D721Med (cell line): ENCODE data around the gene TSSK2.

ENCODE experiments used
- DNase-seq: peaks from one replicate; pipeline ENCODE4 v3.0.0; 2011; ENCODE audit warnings: low spot score; ENCODE audit not compliant: insufficient read length
- FAIRE-seq: peaks from 2 replicates; lab custom pipeline; 2011; peaks lifted over from hg19 to GRCh38; lab: Jason Lieb, UNC
- TF ChIP-seq, protein P1 (sequence below): IDR thresholded peaks from 2 replicates; pipeline ENCODE4 v1.5.1; 2012; ENCODE audit warnings: mild to moderate bottlenecking, control low read depth; ENCODE audit not compliant: insufficient read depth; ENCODE audit errors: missing control alignments

The TSSK2 gene

DNA sequence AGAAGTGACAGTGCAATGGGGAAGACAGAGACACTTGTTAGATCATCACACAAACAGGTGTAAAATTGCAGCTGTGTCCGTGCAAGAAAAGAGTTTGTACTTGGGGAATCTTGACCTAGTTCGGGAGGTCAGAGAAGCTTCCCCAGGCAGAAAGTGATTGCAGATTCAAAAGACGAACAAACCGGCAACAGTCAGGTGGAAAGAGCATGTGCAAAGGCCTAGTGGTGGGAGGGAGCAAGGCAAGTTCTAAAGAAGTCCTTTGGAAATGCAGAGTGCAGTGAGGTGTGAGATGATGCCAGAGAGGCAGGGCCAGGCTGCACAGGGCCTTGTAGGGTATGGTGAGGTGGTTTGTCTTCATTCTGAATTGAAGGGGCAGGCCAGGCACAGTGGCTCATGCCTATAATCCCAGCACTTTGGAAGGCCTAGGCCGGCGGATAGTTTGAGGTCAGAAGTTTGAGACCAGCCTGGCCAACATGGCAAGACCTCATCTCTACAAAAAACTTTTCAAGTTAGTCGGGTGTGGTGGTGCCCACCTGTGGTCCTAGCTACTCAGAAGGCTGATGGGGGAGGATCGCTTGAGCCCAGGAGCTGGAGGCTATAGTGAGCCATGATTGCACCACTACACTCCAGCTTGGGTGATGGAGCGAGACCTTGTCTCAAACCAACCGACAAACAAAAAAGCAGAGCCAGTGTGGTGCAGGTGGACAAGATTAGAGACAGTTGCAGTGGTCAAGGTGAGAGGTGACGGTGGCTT lies 15.3 kb downstream of the TSSK2 start:
- FAIRE-seq (no peak), DNase-seq (no peak)
- TF ChIP-seq, protein P1, sequence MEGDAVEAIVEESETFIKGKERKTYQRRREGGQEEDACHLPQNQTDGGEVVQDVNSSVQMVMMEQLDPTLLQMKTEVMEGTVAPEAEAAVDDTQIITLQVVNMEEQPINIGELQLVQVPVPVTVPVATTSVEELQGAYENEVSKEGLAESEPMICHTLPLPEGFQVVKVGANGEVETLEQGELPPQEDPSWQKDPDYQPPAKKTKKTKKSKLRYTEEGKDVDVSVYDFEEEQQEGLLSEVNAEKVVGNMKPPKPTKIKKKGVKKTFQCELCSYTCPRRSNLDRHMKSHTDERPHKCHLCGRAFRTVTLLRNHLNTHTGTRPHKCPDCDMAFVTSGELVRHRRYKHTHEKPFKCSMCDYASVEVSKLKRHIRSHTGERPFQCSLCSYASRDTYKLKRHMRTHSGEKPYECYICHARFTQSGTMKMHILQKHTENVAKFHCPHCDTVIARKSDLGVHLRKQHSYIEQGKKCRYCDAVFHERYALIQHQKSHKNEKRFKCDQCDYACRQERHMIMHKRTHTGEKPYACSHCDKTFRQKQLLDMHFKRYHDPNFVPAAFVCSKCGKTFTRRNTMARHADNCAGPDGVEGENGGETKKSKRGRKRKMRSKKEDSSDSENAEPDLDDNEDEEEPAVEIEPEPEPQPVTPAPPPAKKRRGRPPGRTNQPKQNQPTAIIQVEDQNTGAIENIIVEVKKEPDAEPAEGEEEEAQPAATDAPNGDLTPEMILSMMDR: no peak

DNA sequence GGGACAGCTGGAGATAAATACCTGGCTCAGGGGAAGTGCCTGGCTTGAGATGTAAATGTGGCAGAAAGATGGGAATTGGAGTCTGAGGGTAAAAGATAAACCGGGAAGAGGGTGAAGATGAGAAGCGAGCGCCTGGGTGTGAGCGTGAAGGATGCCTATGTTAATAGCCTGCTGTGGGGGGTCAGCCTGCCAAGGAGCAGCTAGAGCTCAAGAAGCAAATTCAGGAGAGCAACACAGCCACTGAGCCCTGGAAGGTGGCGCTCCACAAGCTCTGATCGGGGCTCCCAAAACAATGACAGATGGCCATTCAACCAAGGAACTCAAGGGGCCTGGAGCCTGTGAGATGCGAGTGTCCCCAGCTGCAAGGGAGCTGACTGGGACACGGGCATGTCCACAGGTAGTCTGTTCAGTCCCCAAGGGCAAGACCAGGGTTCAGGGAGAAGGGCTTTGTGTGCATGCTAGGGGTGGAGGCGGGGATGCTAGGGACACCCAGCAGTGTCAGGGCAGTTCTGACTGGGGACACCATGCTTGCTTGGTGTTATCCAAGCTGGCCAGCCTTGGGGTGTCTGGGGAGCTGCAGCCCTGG lies 16.2 kb downstream of the TSSK2 start:
- DNase-seq (no peak), FAIRE-seq (no peak)

DNA sequence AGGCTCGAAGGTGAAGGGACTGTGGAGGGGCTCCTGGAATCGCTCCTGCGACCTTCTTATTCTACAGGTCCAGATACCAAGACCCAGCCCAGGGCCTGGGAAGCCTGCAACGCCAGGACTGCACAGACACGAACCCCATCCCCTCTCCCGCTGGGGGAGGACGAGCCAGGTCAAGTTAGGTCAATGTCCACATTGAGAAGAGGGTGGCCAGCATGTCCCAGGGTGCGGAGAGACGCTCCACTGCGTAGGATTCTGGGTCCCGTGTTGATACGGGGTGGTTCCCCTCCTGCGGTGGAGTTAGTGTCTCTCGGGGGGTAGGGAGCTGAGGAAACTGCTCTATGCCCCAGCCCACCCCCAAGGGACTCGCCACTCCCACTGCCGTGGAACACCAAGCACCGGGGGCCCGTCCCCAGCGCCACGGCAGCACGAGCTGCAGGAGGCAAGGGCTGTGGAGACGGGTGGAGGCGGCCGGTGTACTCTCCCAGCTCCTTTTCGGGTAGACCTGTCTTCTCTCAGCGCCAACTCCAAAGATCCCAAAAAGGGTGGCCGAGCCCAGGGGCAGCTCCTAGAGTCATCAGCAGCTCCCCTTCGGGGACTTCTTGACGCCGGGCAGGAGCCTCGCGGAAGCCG lies 17.4 kb downstream of the TSSK2 start:
- TF ChIP-seq, protein P1: no peak
- FAIRE-seq (no peak), DNase-seq (no peak)

More for the DNA sequence above, 16.2 kb downstream of the TSSK2 start:
- TF ChIP-seq, protein P1: no peak

DNA sequence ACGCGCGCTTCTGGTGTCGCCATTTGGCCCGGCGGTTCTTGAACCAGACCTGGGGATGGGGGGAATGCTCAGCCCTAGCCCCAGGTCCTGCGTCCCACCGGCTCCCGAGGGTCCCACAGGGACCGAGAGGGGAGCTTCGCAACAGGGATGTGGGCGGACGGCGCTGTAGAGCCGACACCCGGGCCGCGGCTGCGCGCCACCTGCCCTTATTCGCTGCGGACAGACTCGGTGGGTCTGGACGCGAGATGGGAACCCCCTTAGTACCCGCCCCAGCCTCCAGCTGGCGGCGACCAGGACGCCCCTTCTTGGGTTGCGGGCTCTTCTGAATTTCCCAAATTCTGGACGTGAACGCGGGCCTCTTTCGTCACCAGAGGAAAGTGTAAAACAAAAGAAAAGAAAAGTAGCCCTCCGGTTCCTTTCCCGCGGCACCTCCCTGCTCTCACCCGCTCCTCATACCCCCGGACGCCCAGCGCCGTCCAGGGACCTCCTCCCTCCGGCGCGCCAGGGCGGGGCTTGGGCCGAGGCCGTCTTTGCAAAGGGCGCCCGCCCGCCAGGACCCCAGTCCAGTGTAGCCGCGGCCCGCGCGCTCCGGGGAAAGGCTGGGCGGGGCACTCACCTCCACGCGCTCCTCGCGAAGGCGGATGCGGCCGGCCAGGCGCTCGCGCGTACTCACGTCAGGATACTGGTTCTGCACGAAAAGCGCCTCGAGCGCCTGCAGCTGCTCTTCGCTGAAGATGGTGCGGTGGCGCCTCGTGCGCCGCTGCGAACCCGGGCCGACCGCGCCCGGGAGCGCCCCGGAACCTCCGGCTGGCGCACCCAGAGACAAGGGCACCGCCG lies 18.2 kb downstream of the TSSK2 start:
- no peak for DNase-seq
- no peak for FAIRE-seq
- TF ChIP-seq, protein P1: no peak

DNA sequence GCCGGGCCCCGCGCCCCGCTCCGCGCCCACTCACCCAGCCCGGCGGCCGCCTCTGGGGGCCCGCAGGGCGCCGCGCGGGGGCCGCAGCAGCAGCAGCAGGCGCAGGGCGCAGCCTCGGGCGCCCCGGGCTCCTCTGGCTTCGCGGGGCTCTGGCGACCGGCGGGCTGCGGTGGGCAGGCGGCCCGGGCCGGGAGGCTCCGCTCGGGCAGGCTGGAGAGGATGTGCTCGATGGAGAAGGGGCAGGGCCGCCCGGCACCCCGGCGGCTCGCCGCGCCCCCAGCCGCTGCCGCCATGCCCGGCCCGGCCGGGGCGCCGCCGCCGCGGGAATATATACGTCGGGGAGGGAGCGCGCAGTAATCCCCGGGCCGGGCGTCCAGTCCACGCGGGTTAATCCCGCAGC lies 18.9 kb downstream of the TSSK2 start, which contains the start of gene GSC2:
Gene GSC2 (minus strand): TSS at position 302 of the 400 bp plus-strand sequence. CDS start 9 bp downstream, at position 293.
- DNase-seq (no peak), FAIRE-seq (no peak)
- TF ChIP-seq, protein P1: no peak

DNA sequence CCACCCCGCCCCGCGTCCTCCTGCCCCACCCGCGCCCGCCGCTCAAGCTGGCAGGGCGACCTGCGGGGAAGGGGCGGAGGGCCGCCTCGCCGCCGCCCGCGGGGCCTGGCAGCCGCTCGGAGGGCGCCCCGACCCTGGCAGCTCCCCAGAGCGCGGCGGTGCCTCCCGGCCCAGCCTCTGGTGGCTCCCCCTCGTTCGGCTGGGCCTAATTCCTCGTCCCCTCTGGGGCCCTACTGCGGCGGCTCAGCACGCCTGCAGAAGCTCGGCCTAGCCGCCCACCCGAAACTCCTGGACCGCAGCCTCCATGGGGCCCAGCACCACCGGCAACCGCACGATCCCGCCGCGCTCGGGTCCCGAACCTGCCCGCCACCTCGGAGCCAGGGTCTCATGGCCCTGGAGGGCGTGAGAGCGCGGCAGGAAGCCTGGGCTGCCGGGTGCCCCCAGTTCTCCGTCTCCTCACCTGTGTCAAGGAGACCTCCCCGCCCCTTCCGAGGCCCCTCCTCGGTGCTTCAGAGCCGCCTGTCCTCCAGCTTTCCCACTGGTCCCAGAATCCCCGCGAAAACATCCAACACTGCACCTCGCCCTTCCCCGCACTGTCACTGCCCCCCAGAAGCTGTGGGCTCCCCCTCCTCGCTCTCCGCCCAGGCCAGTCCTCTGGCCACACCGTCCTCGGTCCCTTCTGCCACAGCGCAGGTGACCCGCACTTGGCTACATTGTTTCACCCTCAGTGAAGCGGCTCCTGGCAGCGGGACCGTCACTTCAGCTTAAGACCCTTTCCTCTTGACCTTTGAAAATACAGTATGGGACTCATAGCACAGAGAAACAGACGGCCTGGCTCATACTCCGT lies 19.6 kb downstream of the TSSK2 start:
- DNase-seq (no peak), FAIRE-seq (no peak)
- TF ChIP-seq, protein P1: no peak
